Osteocyte (in vitro differentiated cells): Measurements from ENCODE around the gene SV2B. TPM values are rescaled to one million over a fixed set of nuclear protein-coding genes. Genes with fewer than 3 reads are reported as not detected.

Source experiments
- DNase-seq: peaks from one replicate; pipeline ENCODE4 v3.0.0; 2021; ENCODE audit warnings: mixed read lengths; ENCODE audit not compliant: unreplicated experiment; ENCODE audit errors: extremely low spot score
- H3K27ac Mint-ChIP-seq: one replicate; pipeline ENCODE4 v1.8.0; 2021; ENCODE audit warnings: mild to moderate bottlenecking, mixed read lengths; ENCODE audit not compliant: unreplicated experiment
- H3K27me3 Mint-ChIP-seq: one replicate; pipeline ENCODE4 v1.8.0; 2021; ENCODE audit warnings: mixed read lengths; ENCODE audit not compliant: unreplicated experiment
- H3K36me3 Mint-ChIP-seq: one replicate; pipeline ENCODE4 v1.8.0; 2021; ENCODE audit warnings: mixed read lengths; ENCODE audit not compliant: unreplicated experiment
- H3K4me1 Mint-ChIP-seq: one replicate; pipeline ENCODE4 v1.8.0; 2021; ENCODE audit warnings: mixed read lengths; ENCODE audit not compliant: unreplicated experiment
- H3K4me3 Mint-ChIP-seq: one replicate; pipeline ENCODE4 v1.8.0; 2021; ENCODE audit warnings: mild to moderate bottlenecking, moderate library complexity, mixed read lengths; ENCODE audit not compliant: unreplicated experiment
- H3K9me3 Mint-ChIP-seq: one replicate; pipeline ENCODE4 v1.8.0; 2021; ENCODE audit warnings: mixed read lengths; ENCODE audit not compliant: unreplicated experiment
- total RNA-seq: library from RNA; stranded (reverse); gene quantifications from 2 replicates; pipeline ENCODE4 v1.2.1, GENCODE V29; 2021
- TF ChIP-seq, protein P1 (sequence below): fragments of 200-600 bp; sonication (generic); IDR thresholded peaks from 2 replicates; pipeline ENCODE4 v1.5.0; 2021; ENCODE audit warnings: antibody characterized with exemption, mild to moderate bottlenecking, moderate library complexity

SV2B gene
- total RNA-seq, 1 donor from 2014 or later: not detected

DNA sequence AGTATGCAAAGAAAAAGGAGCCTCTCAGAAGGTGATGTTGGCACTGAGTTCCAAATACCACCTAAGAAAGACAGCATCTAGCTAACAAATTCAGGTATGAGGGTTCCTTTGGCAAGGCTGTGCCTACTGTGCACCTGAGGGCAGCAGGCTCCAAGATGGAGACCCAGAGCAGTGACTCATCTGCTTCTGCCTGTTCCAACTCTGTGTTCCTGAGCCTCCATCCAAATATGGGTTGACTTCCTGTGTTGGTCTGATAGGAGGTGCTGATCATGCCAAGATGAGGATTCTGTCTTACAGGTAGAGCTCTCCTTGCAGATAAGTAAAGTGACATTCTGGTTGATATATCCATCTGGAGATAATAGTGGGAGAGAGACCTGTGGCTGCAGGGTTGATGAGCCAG, 26.0 kb downstream of the SV2B start:
- no peaks in the 10 kb centered on the region for H3K36me3 Mint-ChIP-seq
- DNase-seq: no peak
- TF ChIP-seq, protein P1, sequence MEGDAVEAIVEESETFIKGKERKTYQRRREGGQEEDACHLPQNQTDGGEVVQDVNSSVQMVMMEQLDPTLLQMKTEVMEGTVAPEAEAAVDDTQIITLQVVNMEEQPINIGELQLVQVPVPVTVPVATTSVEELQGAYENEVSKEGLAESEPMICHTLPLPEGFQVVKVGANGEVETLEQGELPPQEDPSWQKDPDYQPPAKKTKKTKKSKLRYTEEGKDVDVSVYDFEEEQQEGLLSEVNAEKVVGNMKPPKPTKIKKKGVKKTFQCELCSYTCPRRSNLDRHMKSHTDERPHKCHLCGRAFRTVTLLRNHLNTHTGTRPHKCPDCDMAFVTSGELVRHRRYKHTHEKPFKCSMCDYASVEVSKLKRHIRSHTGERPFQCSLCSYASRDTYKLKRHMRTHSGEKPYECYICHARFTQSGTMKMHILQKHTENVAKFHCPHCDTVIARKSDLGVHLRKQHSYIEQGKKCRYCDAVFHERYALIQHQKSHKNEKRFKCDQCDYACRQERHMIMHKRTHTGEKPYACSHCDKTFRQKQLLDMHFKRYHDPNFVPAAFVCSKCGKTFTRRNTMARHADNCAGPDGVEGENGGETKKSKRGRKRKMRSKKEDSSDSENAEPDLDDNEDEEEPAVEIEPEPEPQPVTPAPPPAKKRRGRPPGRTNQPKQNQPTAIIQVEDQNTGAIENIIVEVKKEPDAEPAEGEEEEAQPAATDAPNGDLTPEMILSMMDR: no peak
- H3K27me3 Mint-ChIP-seq: peaks cover 15% of the 10 kb centered on the region
- no peaks in the 10 kb centered on the region for H3K9me3 Mint-ChIP-seq
- no peak overlapping the region for H3K4me3 Mint-ChIP-seq
- no peak overlapping the region for H3K27ac Mint-ChIP-seq
- no peaks in the 10 kb centered on the region for H3K4me1 Mint-ChIP-seq

DNA sequence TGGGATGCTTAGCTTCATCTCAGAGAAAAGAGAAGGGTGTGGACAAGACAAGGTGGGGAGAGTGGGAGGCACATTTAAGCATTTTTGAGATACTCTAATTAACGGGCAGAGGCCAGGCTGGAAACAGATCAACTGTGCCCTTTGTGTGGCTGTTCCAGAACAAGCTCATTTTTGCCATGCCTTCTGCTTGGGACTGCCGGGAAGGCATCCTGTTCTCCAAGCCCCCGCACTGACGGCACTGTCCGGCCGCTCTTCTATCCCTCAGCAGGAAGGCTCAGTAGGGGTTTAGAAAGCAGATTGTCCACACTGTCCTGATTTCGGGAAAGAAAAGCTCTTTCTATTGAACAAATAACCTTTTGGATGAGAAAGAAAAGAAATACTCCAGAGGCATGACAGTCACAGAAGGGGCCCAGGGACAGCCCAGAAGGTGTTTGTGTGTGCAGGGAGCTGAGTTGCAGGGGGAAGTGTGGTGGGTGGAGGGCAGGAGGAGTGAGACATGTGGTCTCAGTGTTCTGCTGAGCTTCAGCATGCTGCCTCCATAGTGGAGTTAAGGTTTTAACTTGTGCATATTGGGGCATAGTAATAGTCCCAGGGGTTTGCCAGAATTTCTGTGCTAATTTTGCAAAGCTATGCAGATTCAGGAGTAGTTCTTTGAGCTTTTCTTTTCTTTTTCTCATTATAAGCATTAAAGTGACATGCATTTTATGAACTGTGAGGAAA, 27.3 kb downstream of the SV2B start:
- no peaks in the 10 kb centered on the region for H3K36me3 Mint-ChIP-seq
- H3K27me3 Mint-ChIP-seq: peaks cover 15% of the 10 kb centered on the region
- no peak overlapping the region for H3K4me3 Mint-ChIP-seq
- DNase-seq: no peak
- TF ChIP-seq, protein P1: no peak
- no peaks in the 10 kb centered on the region for H3K9me3 Mint-ChIP-seq
- no peaks in the 10 kb centered on the region for H3K4me1 Mint-ChIP-seq
- no peak overlapping the region for H3K27ac Mint-ChIP-seq

DNA sequence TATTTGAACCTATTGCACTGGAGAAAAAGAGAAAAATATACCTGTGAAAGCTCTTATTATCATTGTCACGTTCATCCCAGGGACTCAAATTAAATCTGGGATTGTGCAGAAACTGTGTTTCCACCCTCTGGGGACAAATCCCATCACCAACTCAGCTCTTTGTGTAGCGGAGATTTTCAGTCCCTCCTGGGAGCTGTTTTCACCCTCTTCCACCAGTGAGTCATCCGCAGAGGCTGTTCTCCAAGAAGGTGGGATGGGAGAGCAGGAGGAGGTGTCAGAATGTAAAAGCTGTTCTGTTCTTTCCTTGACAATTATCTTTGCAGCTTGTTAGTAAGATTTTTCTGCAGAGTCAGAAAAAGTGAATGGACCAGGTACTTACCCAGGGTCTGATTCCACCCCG, 28.0 kb downstream of the SV2B start:
- TF ChIP-seq, protein P1: no peak
- DNase-seq: no peak
- Mint-ChIP-seq H3K36me3 (no peaks in the 10 kb centered on the region), H3K4me1 (no peaks in the 10 kb centered on the region), H3K4me3 (no peak overlapping the region), H3K9me3 (no peaks in the 10 kb centered on the region), H3K27ac (no peak overlapping the region), H3K27me3 (peaks cover 15% of the 10 kb centered on the region)

DNA sequence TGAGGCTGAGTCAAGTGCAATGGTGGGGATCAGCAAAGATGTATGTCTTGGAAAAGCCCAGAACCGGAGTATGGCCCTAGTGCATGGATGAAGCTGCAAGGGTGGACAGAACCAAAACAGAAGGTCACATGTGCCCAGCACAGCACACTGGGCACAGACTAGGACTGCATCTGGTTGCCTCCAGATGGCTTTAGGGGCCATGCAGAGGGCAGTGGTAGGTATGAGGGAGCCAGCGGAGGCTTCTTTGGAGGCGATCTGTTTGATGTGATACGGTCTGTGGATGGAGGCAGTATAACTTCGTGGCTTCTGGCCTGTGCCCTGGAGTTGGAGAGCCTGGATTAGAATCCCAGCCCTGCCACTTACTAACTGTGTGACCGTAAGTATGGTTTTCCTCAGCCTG, 29.4 kb downstream of the SV2B start:
- no peak for DNase-seq
- H3K4me1 Mint-ChIP-seq: no peaks in the 10 kb centered on the region
- no peak overlapping the region for H3K4me3 Mint-ChIP-seq
- no peak overlapping the region for H3K27ac Mint-ChIP-seq
- no peaks in the 10 kb centered on the region for H3K9me3 Mint-ChIP-seq
- H3K36me3 Mint-ChIP-seq: no peaks in the 10 kb centered on the region
- peaks cover 15% of the 10 kb centered on the region for H3K27me3 Mint-ChIP-seq
- TF ChIP-seq, protein P1: no peak

DNA sequence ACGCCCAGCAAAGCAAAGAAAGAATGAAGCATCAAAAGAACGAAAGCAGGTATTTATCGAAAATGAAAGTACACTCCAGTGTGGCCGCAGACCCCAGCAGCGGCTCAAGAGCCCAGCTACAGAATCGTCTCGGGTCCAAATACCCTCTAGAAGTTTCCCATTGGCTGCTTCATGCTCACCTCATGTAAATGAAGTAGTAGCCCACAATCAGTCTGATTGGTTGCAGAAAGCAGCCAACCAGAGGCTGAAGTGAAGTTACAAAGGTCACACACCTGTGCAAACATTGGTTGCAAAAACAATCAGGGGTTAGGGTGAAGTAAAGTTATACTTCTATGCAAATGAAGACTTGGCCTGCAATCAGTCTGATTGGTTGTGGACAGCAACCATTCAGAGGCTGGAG, 32.0 kb downstream of the SV2B start:
- Mint-ChIP-seq H3K27me3 (peaks cover 8% of the 10 kb centered on the region), H3K27ac (no peak overlapping the region), H3K4me1 (no peaks in the 10 kb centered on the region), H3K36me3 (no peaks in the 10 kb centered on the region), H3K9me3 (no peaks in the 10 kb centered on the region), H3K4me3 (no peak overlapping the region)
- TF ChIP-seq, protein P1: no peak
- no peak for DNase-seq
